ENCODE data around the gene MYH6.
"Not testable (repeated sequence)": the region's sequence is repeated elsewhere in the genome, so short reads cannot be mapped to it uniquely, and the experiment has no call there.

The MYH6 gene

DNA sequence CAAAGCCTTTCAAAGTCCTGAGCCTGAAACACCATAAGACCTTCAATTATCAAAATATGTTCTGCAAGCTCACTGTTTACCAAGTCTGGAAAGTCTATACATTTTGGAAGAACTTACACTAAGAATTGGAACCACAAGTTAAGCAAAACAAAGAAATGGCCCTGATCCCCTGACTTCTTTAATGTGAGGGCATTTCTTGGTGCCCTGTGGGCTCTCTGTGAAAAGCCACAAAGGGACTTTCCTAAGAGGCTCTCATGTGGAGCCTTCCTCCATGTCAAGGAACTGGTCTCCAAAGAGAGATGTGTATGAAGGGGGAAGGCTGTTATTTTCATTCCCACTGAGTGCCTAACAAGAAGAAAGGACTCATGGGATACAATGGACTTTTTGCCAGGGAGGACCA lies 13.5 kb upstream of the MYH6 start:
- no peak overlapping the region for H3K4me3 ChIP-seq (ENCODE audit: low read length)
- DNase-seq (ENCODE audit: low read depth), result no peak
- TF ChIP-seq, protein P1, sequence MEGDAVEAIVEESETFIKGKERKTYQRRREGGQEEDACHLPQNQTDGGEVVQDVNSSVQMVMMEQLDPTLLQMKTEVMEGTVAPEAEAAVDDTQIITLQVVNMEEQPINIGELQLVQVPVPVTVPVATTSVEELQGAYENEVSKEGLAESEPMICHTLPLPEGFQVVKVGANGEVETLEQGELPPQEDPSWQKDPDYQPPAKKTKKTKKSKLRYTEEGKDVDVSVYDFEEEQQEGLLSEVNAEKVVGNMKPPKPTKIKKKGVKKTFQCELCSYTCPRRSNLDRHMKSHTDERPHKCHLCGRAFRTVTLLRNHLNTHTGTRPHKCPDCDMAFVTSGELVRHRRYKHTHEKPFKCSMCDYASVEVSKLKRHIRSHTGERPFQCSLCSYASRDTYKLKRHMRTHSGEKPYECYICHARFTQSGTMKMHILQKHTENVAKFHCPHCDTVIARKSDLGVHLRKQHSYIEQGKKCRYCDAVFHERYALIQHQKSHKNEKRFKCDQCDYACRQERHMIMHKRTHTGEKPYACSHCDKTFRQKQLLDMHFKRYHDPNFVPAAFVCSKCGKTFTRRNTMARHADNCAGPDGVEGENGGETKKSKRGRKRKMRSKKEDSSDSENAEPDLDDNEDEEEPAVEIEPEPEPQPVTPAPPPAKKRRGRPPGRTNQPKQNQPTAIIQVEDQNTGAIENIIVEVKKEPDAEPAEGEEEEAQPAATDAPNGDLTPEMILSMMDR (IDR thresholded peaks at IDR 0.05; ENCODE audit: insufficient read depth, low read depth, low read length, missing control alignments), result no peak

GRCh38 chr14:23419646-23420045 lies 11.6 kb upstream of the MYH6 start:
- not testable (repeated sequence) for DNase-seq (ENCODE audit: low read depth); H3K4me3 ChIP-seq (ENCODE audit: low read length)

- no peak for DNase-seq (ENCODE audit: low read depth)
- TF ChIP-seq, protein P1 (IDR thresholded peaks at IDR 0.05; ENCODE audit: insufficient read depth, low read depth, low read length, missing control alignments), result no peak
- no peak overlapping the region for H3K4me3 ChIP-seq (ENCODE audit: low read length)
Measured at GRCh38 chr14:23418021-23418420, 9.9 kb upstream of the MYH6 start.

GRCh38 chr14:23417269-23417668 lies 9.2 kb upstream of the MYH6 start:
- not testable (repeated sequence) for H3K4me3 ChIP-seq (ENCODE audit: low read length); DNase-seq (ENCODE audit: low read depth)

- no peak for DNase-seq (ENCODE audit: low read depth)
- TF ChIP-seq, protein P1 (IDR thresholded peaks at IDR 0.05; ENCODE audit: insufficient read depth, low read depth, low read length, missing control alignments), result no peak
- H3K4me3 ChIP-seq (ENCODE audit: low read length), result no peak overlapping the region
Measured at GRCh38 chr14:23416801-23417200, 8.7 kb upstream of the MYH6 start.

- no peak for DNase-seq (ENCODE audit: low read depth)
- TF ChIP-seq, protein P1 (IDR thresholded peaks at IDR 0.05; ENCODE audit: insufficient read depth, low read depth, low read length, missing control alignments), result no peak
- H3K4me3 ChIP-seq (ENCODE audit: low read length), result no peak overlapping the region
Measured at GRCh38 chr14:23415821-23416778, 8.0 kb upstream of the MYH6 start.

DNA sequence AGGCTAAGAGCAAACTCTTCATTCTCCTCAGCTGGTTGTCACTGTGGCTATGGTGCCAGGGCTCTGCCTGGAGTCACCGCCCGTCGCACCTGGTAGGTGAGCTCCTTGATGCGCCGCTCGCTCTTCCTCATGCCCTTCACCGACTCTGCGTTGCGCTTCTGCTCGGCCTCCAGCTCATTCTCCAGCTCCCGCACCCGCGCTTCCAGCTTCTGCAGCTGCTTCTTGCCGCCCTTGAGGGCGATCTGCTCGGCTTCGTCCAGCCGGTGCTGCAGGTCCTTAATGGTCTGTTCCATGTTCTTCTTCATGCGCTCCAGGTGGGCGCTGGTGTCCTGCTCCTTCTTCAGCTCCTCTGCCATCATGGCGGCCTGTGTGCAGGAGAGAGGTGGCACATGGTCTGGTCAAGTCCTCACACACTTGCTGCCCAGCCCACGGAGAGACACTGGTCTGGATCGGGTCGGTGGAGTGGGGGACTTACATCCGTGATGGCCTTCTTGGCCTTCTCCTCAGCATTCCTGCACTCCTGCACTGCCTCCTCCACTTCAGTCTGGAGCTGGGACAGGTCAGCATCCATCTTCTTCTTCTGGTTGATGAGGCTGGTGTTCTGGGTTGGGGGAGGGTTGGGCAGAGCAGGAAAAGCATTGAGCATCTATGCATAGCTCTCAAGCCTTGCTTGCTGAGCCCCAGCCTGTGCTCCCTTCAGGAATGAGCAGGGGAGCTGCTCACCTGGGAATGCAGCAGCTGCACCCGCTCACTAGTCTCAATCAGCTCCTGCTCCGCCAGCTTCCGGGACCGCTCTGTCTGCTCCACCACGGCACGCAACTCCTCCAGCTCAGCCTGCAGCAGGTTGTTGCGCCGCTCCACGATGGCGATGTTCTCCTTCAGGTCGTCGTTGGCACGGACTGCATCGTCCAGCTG lies 7.1 kb upstream of the MYH6 start:
- TF ChIP-seq, protein P1 (IDR thresholded peaks at IDR 0.05; ENCODE audit: insufficient read depth, low read depth, low read length, missing control alignments), result no peak
- no peak for DNase-seq (ENCODE audit: low read depth)
- H3K4me3 ChIP-seq (ENCODE audit: low read length), result no peak overlapping the region
